K562 (cell line): ENCODE data around the gene PBX4. TPM values are rescaled to one million over a fixed set of nuclear protein-coding genes. Genes with fewer than 3 reads are reported as not detected.
A peak's percentile ranks its signal among the peaks of the same experiment; 100 is the strongest.

Experiments
- ATF7 ChIP-seq: fragments of 450-650 bp; IDR thresholded peaks from 2 replicates; pipeline ENCODE4 v1.7.1; 2014; ENCODE audit warnings: mild to moderate bottlenecking, moderate library complexity
- CCNT2 ChIP-seq: IDR thresholded peaks from 2 replicates; pipeline ENCODE4 v1.6.1; 2011; ENCODE audit warnings: borderline replicate concordance, low read depth, mild to moderate bottlenecking, moderate library complexity, mixed read lengths, low read length; ENCODE audit not compliant: insufficient read length; ENCODE audit errors: extremely low read depth
- FOXK1 ChIP-seq: sonication (generic); formaldehyde crosslinking; IDR thresholded peaks from 2 replicates; pipeline ENCODE4 v1.8.0; 2022; ENCODE audit warnings: missing genetic modification reagents, mild to moderate bottlenecking, borderline replicate concordance
- HDAC2 ChIP-seq: fragments of 450-650 bp; IDR thresholded peaks from 2 replicates; pipeline ENCODE4 v1.6.1; 2016; ENCODE audit warnings: mild to moderate bottlenecking
- HNRNPUL1 ChIP-seq: fragments of 200-400 bp; formaldehyde crosslinking; IDR thresholded peaks from 2 replicates; pipeline ENCODE4 v1.6.1; 2017; ENCODE audit warnings: low read length
- NR1H2 ChIP-seq: sonication (generic); formaldehyde crosslinking; IDR thresholded peaks from 2 replicates; pipeline ENCODE4 v1.4.0; 2020; ENCODE audit warnings: mild to moderate bottlenecking, missing genetic modification reagents
- RB1 ChIP-seq: fragments of 450-650 bp; IDR thresholded peaks from 2 replicates; pipeline ENCODE4 v1.6.1; 2017; ENCODE audit warnings: low read depth, mild to moderate bottlenecking
- TAF1 ChIP-seq: IDR thresholded peaks from 2 replicates; pipeline ENCODE4 v1.6.1; 2011; ENCODE audit warnings: mild to moderate bottlenecking, low read length, moderate library complexity; ENCODE audit not compliant: insufficient read depth, control insufficient read depth, severe bottlenecking; ENCODE audit errors: extremely low read depth
- ZFX ChIP-seq: sonication (generic); formaldehyde crosslinking; IDR thresholded peaks from 2 replicates; pipeline ENCODE4 v1.8.0; 2022; ENCODE audit warnings: mild to moderate bottlenecking, missing genetic modification reagents, moderate library complexity
- ZNF232 ChIP-seq: sonication (generic); formaldehyde crosslinking; IDR thresholded peaks from 2 replicates; pipeline ENCODE4 v1.8.0; 2022; ENCODE audit warnings: mild to moderate bottlenecking, missing genetic modification reagents
- ZNF253 ChIP-seq: fragments of 250-450 bp; sonication (Bioruptor Pico); conservative IDR thresholded peaks from 2 replicates; pipeline ENCODE4 v1.6.1; 2021; ENCODE audit warnings: mild to moderate bottlenecking
- polyA plus RNA-seq, 8 experiments: library from polyadenylated mRNA; depleted of rRNA in 4 of 8; stranded (reverse) in 5 of 8; unstranded in 3 of 8; fragments of >200 nt; fragmentation: Nextera tagmentation in 2 of 8; fragmentation: Illumina TruSeq in 1 of 8; extraction: Ambion mirVana in 2 of 8; extraction: Trizol in 1 of 8; gene quantifications; 2 replicates each; pipeline versions ENCODE4 v1.2.1 to v1.2.3, GENCODE V29; 2011 to 2014; ENCODE audit warnings: inconsistent platforms in 1 of 8, missing spikeins in 1 of 8
- total RNA-seq, 7 experiments: library from RNA; depleted of rRNA in 6 of 7; stranded (reverse); fragments of >200 nt in 6 of 7; fragmentation: Illumina TruSeq in 2 of 7; extraction: Trizol in 2 of 7; gene quantifications; 2 replicates each; pipeline versions ENCODE4 v1.2.1 to v1.2.3, GENCODE V29; 2011 to 2021; ENCODE audit warnings: low replicate concordance in 1 of 7
- TF ChIP-seq, protein P1 (sequence below): sonication (generic); formaldehyde crosslinking; IDR thresholded peaks from 2 replicates; pipeline ENCODE4 v1.8.0; 2022; ENCODE audit warnings: mild to moderate bottlenecking, missing genetic modification reagents, borderline replicate concordance
- TF ChIP-seq, protein P2 (sequence below): fragments of 250-450 bp; sonication (Bioruptor Pico); IDR thresholded peaks from 2 replicates; pipeline ENCODE4 v1.8.0; 2021; ENCODE audit warnings: moderate library complexity, mild to moderate bottlenecking, inconsistent platforms
- TF ChIP-seq, protein P3 (sequence below): fragments of 450-650 bp; formaldehyde crosslinking; IDR thresholded peaks from 2 replicates; pipeline ENCODE4 v1.4.0; 2020; ENCODE audit warnings: mild to moderate bottlenecking, mixed read lengths
- TF ChIP-seq, protein P4 (sequence below), 2 experiments: fragments of 450-650 bp; IDR thresholded peaks; 2 replicates each; pipeline ENCODE4 v1.6.1; 2018; ENCODE audit warnings: mild to moderate bottlenecking in 2 of 2, low read depth in 1 of 2; ENCODE audit not compliant: partially characterized antibody in 2 of 2
- TF ChIP-seq, protein P5 (sequence below), 2 experiments: fragments of 200-800 bp in 1 of 2; sonication (Bioruptor generic) in 1 of 2; sonication (generic) in 1 of 2; formaldehyde crosslinking in 1 of 2; IDR thresholded peaks in 1 of 2; conservative IDR thresholded peaks in 1 of 2; 2 replicates each; pipeline versions ENCODE4 v1.5.0 to v1.6.1; 2016 to 2020; ENCODE audit warnings: missing compliant biosample characterization in 1 of 2, missing genetic modification characterization in 1 of 2, missing genetic modification reagents in 1 of 2

Gene PBX4
- total and polyA plus RNA-seq, 9 of the 15 experiments (the other 6 are each of a cell fraction or from before 2014, with no cell fraction given) = 0.11 to 3.8 (median 1.6) TPM; not detected in 1

DNA sequence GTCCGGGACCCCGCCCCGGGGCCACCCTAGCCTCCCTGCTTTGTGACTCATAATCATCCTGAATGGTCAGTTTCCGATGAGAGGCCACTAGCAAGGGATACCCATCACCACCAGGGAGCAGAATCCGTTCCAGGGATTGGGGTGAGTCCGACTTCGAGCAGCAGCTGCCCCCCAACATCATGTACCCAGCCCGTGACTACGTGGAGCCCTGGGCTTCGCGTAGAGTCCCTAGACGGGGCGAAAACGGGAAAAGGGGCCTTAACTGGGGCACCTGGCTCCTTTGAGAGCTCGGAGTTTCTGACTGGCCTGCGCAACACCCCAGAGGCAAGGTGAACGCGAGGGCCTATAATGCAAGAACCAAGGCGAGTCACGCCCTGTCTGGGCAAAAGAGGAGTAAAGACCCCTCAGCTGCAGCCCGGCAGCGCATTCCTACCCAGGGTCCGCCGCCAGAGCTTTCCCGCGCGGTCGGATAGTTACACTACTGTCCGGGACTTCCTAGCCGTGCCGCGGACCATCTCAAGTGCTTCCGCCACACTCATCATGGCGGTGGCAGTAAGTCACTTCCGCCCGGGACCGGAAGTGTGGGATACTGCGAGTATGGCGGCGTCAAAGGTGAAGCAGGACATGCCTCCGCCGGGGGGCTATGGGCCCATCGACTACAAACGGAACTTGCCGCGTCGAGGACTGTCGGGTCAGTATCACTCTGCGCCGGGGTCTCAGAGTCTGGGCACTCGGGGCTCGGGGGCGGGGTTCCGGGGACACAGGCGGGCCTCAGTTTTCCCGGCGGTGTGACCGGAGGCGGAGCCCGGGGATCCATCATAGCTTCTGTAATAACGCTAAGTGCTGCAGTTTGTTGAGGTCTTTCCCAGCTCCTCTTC is 102.6 kb downstream of the PBX4 start, which contains the start of gene NDUFA13 (continued):
- TF ChIP-seq, protein P1, sequence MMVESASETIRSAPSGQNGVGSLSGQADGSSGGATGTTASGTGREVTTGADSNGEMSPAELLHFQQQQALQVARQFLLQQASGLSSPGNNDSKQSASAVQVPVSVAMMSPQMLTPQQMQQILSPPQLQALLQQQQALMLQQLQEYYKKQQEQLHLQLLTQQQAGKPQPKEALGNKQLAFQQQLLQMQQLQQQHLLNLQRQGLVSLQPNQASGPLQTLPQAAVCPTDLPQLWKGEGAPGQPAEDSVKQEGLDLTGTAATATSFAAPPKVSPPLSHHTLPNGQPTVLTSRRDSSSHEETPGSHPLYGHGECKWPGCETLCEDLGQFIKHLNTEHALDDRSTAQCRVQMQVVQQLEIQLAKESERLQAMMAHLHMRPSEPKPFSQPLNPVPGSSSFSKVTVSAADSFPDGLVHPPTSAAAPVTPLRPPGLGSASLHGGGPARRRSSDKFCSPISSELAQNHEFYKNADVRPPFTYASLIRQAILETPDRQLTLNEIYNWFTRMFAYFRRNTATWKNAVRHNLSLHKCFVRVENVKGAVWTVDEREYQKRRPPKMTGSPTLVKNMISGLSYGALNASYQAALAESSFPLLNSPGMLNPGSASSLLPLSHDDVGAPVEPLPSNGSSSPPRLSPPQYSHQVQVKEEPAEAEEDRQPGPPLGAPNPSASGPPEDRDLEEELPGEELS (CRISPR knock-in tag) = 0 out of 2 replicates have a peak, but pooled peaks have one; percentile 32
- peak; percentile 82 for TF ChIP-seq RB1
- TF ChIP-seq, protein P2, sequence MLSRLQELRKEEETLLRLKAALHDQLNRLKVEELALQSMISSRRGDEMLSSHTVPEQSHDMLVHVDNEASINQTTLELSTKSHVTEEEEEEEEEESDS (CRISPR knock-in tag) = no peak
- 0 out of 2 replicates have a peak, but pooled peaks have one; percentile 13 for TF ChIP-seq HDAC2
- peak; percentile 95 for TF ChIP-seq TAF1
- TF ChIP-seq ZFX (CRISPR knock-in tag) = peak; percentile 90
- TF ChIP-seq FOXK1 (CRISPR knock-in tag) = 0 out of 2 replicates have a peak, but pooled peaks have one; percentile 16
- no peak for TF ChIP-seq ZNF232 (CRISPR knock-in tag)
- 0 out of 2 replicates have a peak, but pooled peaks have one; percentile 69 for TF ChIP-seq NR1H2 (CRISPR knock-in tag)
- TF ChIP-seq, protein P3, sequence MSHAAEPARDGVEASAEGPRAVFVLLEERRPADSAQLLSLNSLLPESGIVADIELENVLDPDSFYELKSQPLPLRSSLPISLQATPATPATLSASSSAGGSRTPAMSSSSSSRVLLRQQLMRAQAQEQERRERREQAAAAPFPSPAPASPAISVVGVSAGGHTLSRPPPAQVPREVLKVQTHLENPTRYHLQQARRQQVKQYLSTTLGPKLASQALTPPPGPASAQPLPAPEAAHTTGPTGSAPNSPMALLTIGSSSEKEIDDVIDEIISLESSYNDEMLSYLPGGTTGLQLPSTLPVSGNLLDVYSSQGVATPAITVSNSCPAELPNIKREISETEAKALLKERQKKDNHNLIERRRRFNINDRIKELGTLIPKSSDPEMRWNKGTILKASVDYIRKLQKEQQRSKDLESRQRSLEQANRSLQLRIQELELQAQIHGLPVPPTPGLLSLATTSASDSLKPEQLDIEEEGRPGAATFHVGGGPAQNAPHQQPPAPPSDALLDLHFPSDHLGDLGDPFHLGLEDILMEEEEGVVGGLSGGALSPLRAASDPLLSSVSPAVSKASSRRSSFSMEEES = no peak
- no peak for TF ChIP-seq ZNF253 (CRISPR knock-in tag)
- TF ChIP-seq, protein P4, sequence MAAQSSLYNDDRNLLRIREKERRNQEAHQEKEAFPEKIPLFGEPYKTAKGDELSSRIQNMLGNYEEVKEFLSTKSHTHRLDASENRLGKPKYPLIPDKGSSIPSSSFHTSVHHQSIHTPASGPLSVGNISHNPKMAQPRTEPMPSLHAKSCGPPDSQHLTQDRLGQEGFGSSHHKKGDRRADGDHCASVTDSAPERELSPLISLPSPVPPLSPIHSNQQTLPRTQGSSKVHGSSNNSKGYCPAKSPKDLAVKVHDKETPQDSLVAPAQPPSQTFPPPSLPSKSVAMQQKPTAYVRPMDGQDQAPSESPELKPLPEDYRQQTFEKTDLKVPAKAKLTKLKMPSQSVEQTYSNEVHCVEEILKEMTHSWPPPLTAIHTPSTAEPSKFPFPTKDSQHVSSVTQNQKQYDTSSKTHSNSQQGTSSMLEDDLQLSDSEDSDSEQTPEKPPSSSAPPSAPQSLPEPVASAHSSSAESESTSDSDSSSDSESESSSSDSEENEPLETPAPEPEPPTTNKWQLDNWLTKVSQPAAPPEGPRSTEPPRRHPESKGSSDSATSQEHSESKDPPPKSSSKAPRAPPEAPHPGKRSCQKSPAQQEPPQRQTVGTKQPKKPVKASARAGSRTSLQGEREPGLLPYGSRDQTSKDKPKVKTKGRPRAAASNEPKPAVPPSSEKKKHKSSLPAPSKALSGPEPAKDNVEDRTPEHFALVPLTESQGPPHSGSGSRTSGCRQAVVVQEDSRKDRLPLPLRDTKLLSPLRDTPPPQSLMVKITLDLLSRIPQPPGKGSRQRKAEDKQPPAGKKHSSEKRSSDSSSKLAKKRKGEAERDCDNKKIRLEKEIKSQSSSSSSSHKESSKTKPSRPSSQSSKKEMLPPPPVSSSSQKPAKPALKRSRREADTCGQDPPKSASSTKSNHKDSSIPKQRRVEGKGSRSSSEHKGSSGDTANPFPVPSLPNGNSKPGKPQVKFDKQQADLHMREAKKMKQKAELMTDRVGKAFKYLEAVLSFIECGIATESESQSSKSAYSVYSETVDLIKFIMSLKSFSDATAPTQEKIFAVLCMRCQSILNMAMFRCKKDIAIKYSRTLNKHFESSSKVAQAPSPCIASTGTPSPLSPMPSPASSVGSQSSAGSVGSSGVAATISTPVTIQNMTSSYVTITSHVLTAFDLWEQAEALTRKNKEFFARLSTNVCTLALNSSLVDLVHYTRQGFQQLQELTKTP (IDR thresholded peaks at IDR 0.05; ENCODE audit: low read depth in 1 of 2, partially characterized antibody in 2 of 2) = peak in 1 of 2 experiments; percentile 22
- TF ChIP-seq HNRNPUL1 = no peak
- peak; percentile 69 for TF ChIP-seq ATF7
- TF ChIP-seq, protein P5, sequence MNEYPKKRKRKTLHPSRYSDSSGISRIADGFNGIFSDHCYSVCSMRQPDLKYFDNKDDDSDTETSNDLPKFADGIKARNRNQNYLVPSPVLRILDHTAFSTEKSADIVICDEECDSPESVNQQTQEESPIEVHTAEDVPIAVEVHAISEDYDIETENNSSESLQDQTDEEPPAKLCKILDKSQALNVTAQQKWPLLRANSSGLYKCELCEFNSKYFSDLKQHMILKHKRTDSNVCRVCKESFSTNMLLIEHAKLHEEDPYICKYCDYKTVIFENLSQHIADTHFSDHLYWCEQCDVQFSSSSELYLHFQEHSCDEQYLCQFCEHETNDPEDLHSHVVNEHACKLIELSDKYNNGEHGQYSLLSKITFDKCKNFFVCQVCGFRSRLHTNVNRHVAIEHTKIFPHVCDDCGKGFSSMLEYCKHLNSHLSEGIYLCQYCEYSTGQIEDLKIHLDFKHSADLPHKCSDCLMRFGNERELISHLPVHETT (CRISPR knock-in tag; conservative IDR thresholded peaks at IDR 0.05 in 1 of 2, IDR thresholded peaks at IDR 0.05 in 1 of 2) = peak in 1 of 2 experiments; percentile 58; a peak in 2 of 4 replicates
- no peak for TF ChIP-seq CCNT2
